Stimulated activated CD4-positive, alpha-beta T cell treated with anti-CD3 and anti-CD28 coated beads, Interleukin-4, amount 100 ng/mL, for 4 hours (primary cell): Measurements from ENCODE around the gene DMRTB1.

Experiments used
- DNase-seq, 2 experiments: peaks; one replicate each; pipeline ENCODE4 v3.0.0-alpha.2; 2020

Gene DMRTB1

GRCh38 chr1:53511323-53511932 lies 52.2 kb downstream of the DMRTB1 start:
- no peak for DNase-seq

DNA sequence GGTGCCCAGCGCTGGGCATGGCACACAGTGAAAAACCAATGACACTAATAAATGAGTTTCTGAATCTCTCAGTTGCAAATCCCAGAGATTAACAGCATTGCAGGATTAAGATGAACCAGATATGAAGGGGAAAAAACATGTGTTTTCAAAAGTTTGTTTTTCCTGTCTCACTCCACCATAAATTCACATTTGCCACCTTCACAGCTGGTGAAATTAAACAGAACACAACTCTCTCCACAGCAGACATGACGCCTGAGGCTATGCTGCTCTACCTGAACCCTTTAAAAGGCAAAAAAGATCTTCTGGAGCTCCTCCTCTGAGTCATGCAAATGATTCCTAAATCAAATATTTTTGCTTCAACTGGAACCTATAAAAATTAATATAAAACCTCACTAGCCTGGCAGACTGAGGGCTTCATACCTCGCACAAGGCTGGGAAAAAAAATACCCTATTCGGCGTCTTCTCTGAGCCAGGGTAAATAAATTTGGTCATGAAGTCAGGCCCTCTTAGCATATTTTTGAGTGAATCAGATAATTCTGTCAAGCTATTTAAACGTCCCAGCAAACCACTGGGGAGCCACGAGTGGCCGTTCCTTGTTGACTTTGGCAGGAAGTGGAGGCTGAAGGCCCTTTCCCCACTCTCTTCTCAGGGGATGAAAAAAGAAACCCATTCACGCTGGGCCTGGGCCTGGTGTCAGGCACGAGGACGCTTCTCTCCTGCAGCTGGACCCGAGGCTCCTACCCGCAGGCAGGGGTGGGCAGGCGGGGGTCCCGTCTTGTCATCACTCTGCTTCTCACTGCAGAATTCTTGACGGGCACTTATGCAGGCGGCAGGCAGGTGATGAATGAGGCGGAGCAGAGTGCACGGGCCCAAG lies 53.0 kb downstream of the DMRTB1 start:
- DNase-seq = no peak

- DNase-seq = no peak
Measured at GRCh38 chr1:53512807-53513755, 53.9 kb downstream of the DMRTB1 start.

- no peak for DNase-seq
Measured at GRCh38 chr1:53513846-53514245, 54.6 kb downstream of the DMRTB1 start.

- no peak for DNase-seq
Measured at GRCh38 chr1:53514436-53514835, 55.2 kb downstream of the DMRTB1 start.

- DNase-seq = no peak
Measured at GRCh38 chr1:53516181-53516580, 57.0 kb downstream of the DMRTB1 start.
